MCF 10A (cell line): ENCODE measurements around the gene IL22. TPM values are rescaled to one million over a fixed set of nuclear protein-coding genes. Genes with fewer than 3 reads are reported as not detected.
A peak's percentile ranks its signal among the peaks of the same experiment; 100 is the strongest.

ENCODE experiments used
- BruUV-seq: library from RNA; stranded (reverse); fragments of 400-500 nt; replicated peaks from 2 replicates; lab custom pipeline; 2021; lab: Mats Ljungman, UMichigan
- CTCF ChIA-PET: fragments of 300-600 bp; sonication (Branson Sonifier 250); formaldehyde crosslinking; extraction: SDS; loops from one replicate; lab custom pipeline; 2021; ENCODE audit warnings: antibody characterized with exemption, inconsistent platforms; lab: Yijun Ruan, JAX
- POLR2A ChIA-PET: fragments of 300-600, 350-650 bp; sonication (Branson Sonifier 250); formaldehyde crosslinking; extraction: SDS; loops from one replicate; lab custom pipeline; 2020; ENCODE audit warnings: antibody characterized with exemption, inconsistent platforms; lab: Yijun Ruan, JAX
- DNase-seq: peaks from one replicate; pipeline ENCODE4 v3.0.0-alpha.2; 2018; ENCODE audit not compliant: unreplicated experiment
- H3K27ac Mint-ChIP-seq: one replicate; pipeline ENCODE4 v1.8.0; 2022; ENCODE audit warnings: mild to moderate bottlenecking, low read depth, mixed read lengths; ENCODE audit not compliant: unreplicated experiment
- H3K27me3 Mint-ChIP-seq: one replicate; pipeline ENCODE4 v1.8.0; 2022; ENCODE audit warnings: mixed read lengths; ENCODE audit not compliant: insufficient read depth, unreplicated experiment
- H3K36me3 Mint-ChIP-seq: one replicate; pipeline ENCODE4 v1.8.0; 2022; ENCODE audit warnings: mild to moderate bottlenecking, moderate library complexity, mixed read lengths; ENCODE audit not compliant: insufficient read depth, unreplicated experiment
- H3K4me1 Mint-ChIP-seq: one replicate; pipeline ENCODE4 v1.8.0; 2022; ENCODE audit warnings: mixed read lengths; ENCODE audit not compliant: insufficient read depth, unreplicated experiment
- H3K4me3 Mint-ChIP-seq: one replicate; pipeline ENCODE4 v1.8.0; 2022; ENCODE audit warnings: mild to moderate bottlenecking, moderate library complexity, mixed read lengths; ENCODE audit not compliant: unreplicated experiment
- H3K9me3 Mint-ChIP-seq: one replicate; pipeline ENCODE4 v1.8.0; 2022; ENCODE audit warnings: mixed read lengths; ENCODE audit not compliant: unreplicated experiment
- CTCF ChIP-seq: fragments of 200-600 bp; IDR thresholded peaks from one replicate; pipeline ENCODE4 v1.8.0; 2022; ENCODE audit warnings: antibody characterized with exemption, mild to moderate bottlenecking; ENCODE audit not compliant: unreplicated experiment
- intact Hi-C: fragments of 100-400 bp; cut with micrococcal nuclease; formaldehyde crosslinking; loops from 2 replicates; pipeline ENCODE4 v1.14.1; 2022
- total RNA-seq: library from RNA; stranded (reverse); gene quantifications from 2 replicates; pipeline ENCODE4 v1.2.3, GENCODE V29; 2022

Gene IL22
- total RNA-seq, 1 experiment from 2014 or later, result not detected

- TF ChIP-seq CTCF, result no peak
- Mint-ChIP-seq H3K36me3 (no peaks in the 10 kb centered on the region), H3K27me3 (no peaks in the 10 kb centered on the region), H3K4me3 (no peak overlapping the region), H3K27ac (peak overlapping the region; percentile 92), H3K9me3 (no peaks in the 10 kb centered on the region), H3K4me1 (peaks cover 36% of the 10 kb centered on the region)
- intact Hi-C loops, result loop anchor here (5.0 kb wide), 1 partner anchor 46 kb away; no protein-coding TSS in a partner anchor
- ChIA-PET CTCF (no interaction called here), POLR2A (interaction anchor here (1.0 to 1.4 kb wide), 2 partner anchors 18 to 24 kb away, joined by 3 to 5 read pairs; no protein-coding TSS in a partner anchor)
- BruUV-seq, result no TSS peak
- peak; percentile 77 for DNase-seq
Measured at GRCh38 chr12:68267892-68268396, 14.5 kb upstream of the IL22 start.

GRCh38 chr12:68264857-68265256, 11.5 kb upstream of the IL22 start:
- no peaks in the 10 kb centered on the region for H3K27me3 Mint-ChIP-seq
- H3K4me1 Mint-ChIP-seq, result peaks cover 36% of the 10 kb centered on the region
- TF ChIP-seq CTCF, result no peak
- ChIA-PET POLR2A (interaction anchor here (1.6 kb wide), 1 partner anchor 28 kb away, joined by 5 read pairs; no protein-coding TSS in a partner anchor), CTCF (interaction anchor here (1.7 kb wide), 1 partner anchor 43 kb away, joined by 5 read pairs; no protein-coding TSS in a partner anchor)
- H3K4me3 Mint-ChIP-seq, result no peak overlapping the region
- BruUV-seq, result no TSS peak
- H3K27ac Mint-ChIP-seq, result no peak overlapping the region
- H3K36me3 Mint-ChIP-seq, result no peaks in the 10 kb centered on the region
- no peak for DNase-seq
- intact Hi-C loops, result loop anchor here (5.0 kb wide), 1 partner anchor 43 kb away; no protein-coding TSS in a partner anchor
- no peaks in the 10 kb centered on the region for H3K9me3 Mint-ChIP-seq

GRCh38 chr12:68264158-68264855, 10.9 kb upstream of the IL22 start:
- DNase-seq, result peak; percentile 43
- H3K27ac Mint-ChIP-seq, result no peak overlapping the region
- H3K4me1 Mint-ChIP-seq, result peaks cover 42% of the 10 kb centered on the region
- CTCF ChIA-PET, result interaction anchor here (1.7 kb wide), 1 partner anchor 42 kb away, joined by 5 read pairs; no protein-coding TSS in a partner anchor
- POLR2A ChIA-PET, result interaction anchor here (1.6 kb wide), 1 partner anchor 28 kb away, joined by 5 read pairs; no protein-coding TSS in a partner anchor
- no TSS peak for BruUV-seq
- no peak overlapping the region for H3K4me3 Mint-ChIP-seq
- no peaks in the 10 kb centered on the region for H3K9me3 Mint-ChIP-seq
- intact Hi-C loops, result no loop called here
- H3K27me3 Mint-ChIP-seq, result no peaks in the 10 kb centered on the region
- H3K36me3 Mint-ChIP-seq, result no peaks in the 10 kb centered on the region
- no peak for TF ChIP-seq CTCF

GRCh38 chr12:68263366-68263765, 10.0 kb upstream of the IL22 start:
- no peak overlapping the region for H3K4me3 Mint-ChIP-seq
- intact Hi-C loops, result no loop called here
- DNase-seq, result no peak
- ChIA-PET POLR2A (no interaction called here), CTCF (no interaction called here)
- H3K36me3 Mint-ChIP-seq, result no peaks in the 10 kb centered on the region
- no peak for TF ChIP-seq CTCF
- peaks cover 43% of the 10 kb centered on the region for H3K4me1 Mint-ChIP-seq
- H3K27me3 Mint-ChIP-seq, result no peaks in the 10 kb centered on the region
- H3K9me3 Mint-ChIP-seq, result no peaks in the 10 kb centered on the region
- H3K27ac Mint-ChIP-seq, result no peak overlapping the region
- BruUV-seq, result no TSS peak
